Measurements from ENCODE around the gene PRKCE.
"Not testable (repeated sequence)": the region's sequence is repeated elsewhere in the genome, so short reads cannot be mapped to it uniquely, and the experiment has no call there.

PRKCE gene

GRCh38 chr2:46184794-46185583 lies 533.5 kb downstream of the PRKCE start:
- DNase-seq = no peak

GRCh38 chr2:46187112-46187618 lies 535.7 kb downstream of the PRKCE start:
- DNase-seq = no peak

DNA sequence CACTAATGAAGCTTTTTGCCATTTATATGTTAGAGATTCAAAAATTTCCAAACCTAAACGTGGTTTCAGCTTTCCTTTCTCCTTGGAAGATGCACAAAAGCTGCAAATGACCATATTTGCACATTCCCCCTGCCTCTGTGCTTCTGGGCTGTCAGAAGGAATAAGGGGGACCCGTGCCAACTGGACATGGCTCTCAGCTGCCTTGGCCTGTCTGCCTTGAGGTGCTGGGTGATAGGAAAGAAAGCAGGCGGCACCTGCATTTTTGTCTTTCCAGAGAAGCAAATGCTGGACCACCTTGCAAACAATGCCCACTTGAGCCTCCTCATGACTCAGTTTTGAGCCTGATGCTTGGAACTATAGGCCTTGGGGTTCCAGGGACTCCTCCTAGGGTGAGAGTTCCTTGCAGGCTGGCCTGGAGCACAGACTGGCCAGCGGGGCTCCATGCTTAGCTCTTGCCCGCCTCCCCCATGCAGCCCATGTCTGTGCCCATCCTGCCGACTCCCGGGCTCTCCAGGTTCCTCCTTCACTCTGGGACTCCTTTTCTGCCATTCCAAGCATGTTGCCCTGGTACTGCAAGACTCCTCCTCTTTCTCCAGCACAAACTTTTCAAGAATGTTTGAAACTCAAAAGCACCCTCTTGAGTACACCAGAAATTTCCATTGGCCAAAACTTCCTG lies 536.7 kb downstream of the PRKCE start:
- DNase-seq = no peak

DNA sequence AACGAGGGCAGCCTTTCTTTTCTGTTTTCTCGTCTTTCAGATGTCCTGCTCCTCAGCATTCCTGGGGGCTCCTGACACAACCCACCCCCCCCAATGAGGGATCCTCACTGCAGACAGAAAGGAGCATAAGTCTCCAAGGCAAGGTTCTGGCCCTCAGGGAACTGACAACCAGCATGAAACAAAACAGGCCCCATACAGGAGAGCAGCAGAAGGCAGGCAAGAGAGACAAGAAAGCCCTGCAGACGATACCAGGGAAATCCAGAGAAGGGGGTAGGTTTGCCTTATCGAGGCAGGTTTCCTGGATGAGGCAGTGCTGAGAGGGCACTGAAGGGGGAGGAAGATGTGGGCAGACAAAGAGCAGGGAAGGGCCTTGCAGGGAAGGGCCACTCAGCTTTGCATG lies 541.9 kb downstream of the PRKCE start:
- DNase-seq = no peak

GRCh38 chr2:46193855-46194254 lies 542.4 kb downstream of the PRKCE start:
- DNase-seq = no peak

DNA sequence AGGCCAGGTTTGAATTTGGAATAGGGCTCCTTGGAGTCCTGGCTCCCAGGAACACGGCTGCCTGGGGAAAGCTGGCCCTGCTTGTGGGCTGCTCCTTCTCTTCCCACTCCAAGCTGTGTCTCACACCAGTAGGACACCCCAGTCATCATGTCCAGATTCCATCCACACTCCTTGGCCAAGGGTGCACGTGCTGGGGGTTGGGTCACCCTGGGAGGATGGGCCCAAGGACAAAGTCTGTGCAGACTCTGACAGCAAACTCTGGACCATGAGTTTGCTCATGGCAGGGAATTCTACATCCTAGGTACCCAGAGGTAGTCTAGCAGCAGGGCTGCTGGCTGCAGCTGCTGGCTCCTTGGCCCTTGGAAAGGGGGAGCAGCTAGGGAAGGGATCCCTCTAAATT lies 543.4 kb downstream of the PRKCE start:
- no peak for DNase-seq

DNA sequence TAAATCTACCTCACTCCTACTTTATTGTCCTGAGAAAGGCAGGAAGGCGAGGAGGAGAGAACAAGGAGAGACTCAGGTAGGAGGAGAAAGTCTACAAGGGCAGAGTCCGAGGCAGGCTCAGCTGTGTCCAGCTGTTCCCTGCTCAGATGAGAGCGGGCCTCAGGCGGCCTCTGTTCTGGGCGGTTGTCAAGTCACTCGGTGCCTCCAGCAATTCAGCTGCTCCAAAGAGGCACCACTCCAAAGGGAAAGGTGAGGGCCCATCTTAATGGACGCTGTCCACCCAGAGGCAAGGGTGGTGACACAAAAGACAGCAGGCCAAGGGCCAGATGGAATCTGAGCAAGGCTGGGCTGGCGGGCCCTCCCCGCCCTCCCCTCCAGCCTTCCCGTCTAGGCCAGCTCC lies 544.3 kb downstream of the PRKCE start:
- no peak for DNase-seq

GRCh38 chr2:46196871-46197462 lies 545.5 kb downstream of the PRKCE start:
- no peak for DNase-seq

- no peak for DNase-seq
These were observed 546.2 kb downstream of the PRKCE start for GRCh38 chr2:46197672-46198071.

GRCh38 chr2:46198164-46198883 lies 546.8 kb downstream of the PRKCE start:
- no peak for DNase-seq

DNA sequence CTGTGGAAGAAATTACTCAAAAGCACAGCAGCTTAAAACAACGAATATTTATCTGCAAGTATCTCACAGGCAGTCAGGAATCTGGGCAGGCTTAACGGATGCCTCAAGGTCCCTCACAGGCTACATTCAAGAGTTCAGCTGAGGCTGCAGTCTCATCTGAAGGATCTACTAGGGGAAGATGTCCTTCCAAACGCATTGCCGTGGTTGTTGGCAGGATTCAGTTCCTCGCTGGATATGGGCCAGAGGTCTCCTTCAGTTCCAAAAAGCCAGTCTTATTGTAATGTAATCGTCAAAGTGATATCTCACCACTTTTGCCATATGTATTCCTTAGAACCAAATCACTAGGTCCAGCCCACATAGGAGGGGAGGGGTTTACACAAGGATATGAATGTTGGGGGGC lies 547.5 kb downstream of the PRKCE start:
- no peak for DNase-seq

- DNase-seq = no peak
These were observed 548.7 kb downstream of the PRKCE start for GRCh38 chr2:46200100-46200690.

DNA sequence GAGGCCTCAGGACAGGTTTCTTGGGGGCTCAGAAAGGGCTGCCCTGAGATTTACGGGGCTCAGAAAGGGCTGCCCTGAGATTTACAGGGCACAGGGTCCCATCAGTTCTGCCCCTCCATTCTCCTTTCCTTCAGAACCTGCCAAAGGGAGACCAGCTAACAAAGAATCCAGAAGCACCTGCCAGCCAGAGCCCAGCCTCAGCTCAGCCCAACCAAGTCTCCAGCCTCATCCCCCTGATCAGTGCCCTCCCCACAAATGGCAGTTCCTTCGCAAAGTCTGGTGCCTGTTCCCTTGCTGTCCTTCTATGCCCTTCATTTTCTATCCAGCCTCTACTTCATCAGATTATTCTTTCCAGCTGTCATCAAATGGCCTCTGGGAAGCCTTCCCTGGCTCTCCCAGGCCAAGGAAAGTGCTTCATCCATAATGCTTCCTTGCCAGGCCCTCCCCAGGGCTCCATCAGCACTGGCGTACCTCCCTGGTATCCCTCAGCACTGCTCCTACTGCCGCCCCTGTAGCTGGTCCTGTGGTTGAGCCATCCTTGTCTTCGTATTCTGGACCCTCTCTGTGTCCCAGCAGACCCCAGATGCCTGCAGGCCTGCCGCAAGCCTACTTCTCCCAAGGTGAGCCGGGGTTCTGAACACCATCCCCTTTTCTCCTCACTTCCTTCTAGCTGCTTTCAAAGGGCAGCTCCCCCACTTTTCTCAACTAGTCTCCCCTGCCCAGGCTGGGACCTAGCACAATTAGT lies 549.6 kb downstream of the PRKCE start:
- no peak for DNase-seq

DNA sequence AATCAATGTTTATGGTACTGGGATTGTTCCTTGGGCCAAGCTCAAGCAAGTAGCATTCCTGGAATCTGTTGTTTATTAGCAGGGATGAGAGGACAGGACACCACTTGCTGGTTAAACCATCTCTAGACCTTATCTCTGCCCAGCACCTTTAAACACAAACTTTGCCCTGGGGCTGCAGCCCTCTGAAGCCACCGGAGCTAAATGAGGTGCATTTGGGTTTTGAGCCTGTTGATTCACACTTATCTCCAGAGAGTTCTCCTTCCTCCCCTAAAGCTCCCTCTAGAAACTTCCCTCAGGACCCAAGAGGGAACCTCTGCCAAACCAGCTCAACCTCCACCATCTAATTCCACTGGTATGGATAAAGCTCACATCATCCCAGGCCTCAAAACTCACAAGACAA lies 551.0 kb downstream of the PRKCE start:
- DNase-seq = no peak

GRCh38 chr2:46202987-46203386 lies 551.5 kb downstream of the PRKCE start:
- DNase-seq = no peak

DNA sequence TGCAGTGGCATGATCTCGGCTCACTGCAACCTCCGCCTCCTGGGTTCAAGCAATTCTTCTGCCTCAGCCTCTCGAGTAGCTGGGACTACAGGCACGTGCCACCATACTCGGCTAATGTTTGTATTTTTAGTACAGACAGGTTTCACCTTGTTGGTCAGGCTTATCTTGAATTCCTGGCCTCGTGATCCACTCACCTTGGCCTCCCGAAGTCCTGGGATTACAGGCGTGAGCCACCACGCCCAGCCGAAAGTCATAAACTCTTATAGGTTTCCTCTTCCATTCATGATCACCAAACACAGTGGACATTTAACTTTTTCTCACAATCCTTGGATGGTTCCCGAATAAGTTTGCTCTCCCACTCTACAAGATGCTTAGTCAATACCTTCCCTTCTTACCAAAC lies 552.2 kb downstream of the PRKCE start:
- not testable (repeated sequence) for DNase-seq

- no peak for DNase-seq
These were observed 556.1 kb downstream of the PRKCE start for GRCh38 chr2:46207591-46207990.

- DNase-seq = no peak
These were observed 557.3 kb downstream of the PRKCE start for GRCh38 chr2:46208766-46209165.

DNA sequence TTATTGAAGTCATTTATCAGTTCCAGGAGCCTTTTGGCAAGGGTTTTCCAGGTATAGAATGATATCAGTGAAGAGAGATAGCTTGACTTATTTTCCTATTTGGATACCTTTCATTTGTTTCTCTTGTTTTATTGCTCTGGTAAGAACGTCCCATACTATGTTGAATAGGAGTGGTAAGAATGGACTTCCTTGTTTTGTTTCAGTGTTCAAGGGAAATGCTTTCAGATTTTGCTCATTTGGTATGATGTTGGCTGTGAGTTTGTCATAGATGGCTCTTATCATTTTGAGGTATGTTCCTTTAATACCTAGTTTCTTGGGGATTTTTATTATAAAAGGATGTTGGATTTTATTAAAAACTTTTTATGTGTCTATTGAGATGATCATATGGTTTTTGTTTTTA lies 558.6 kb downstream of the PRKCE start:
- no peak for DNase-seq

DNA sequence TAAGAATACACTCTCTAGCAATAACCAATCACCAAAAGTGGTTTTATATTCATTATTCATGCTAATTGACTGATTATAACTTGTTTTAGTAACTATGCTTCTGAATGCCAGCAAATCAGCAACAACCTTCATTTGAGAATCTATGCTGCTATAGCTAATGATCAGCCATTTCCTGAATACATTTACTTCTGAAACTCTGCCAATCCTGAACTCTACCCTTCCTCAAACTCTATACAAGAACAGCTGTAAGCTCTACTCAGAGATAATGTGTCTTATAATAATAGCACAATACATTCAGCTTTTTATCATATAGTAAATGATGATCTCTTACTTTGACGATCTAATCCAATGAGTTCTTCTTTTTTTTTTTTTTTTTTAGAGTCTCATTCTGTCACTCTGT lies 560.0 kb downstream of the PRKCE start:
- DNase-seq = no peak

GRCh38 chr2:46213906-46214305 lies 562.4 kb downstream of the PRKCE start:
- no peak for DNase-seq

- DNase-seq = no peak
These were observed 564.7 kb downstream of the PRKCE start for GRCh38 chr2:46216213-46216612.
